Endodermal cell (in vitro differentiated cells): ENCODE results near the gene ARHGEF3. TPM values are rescaled to one million over a fixed set of nuclear protein-coding genes. Genes with fewer than 3 reads are reported as not detected.

Experiments
- DNase-seq: peaks from one replicate; pipeline ENCODE4 v3.0.0-alpha.2; 2017
- H3K27ac ChIP-seq: 2 replicates; pipeline ENCODE4 v1.5.1; 2013; ENCODE audit warnings: mild to moderate bottlenecking, low read depth, low read length, moderate library complexity
- H3K27me3 ChIP-seq: 2 replicates; pipeline ENCODE4 v1.6.1; 2013; ENCODE audit warnings: mild to moderate bottlenecking, low read length, moderate library complexity; ENCODE audit not compliant: insufficient read depth, control insufficient read depth, poor library complexity, severe bottlenecking
- H3K36me3 ChIP-seq: 2 replicates; pipeline ENCODE4 v1.7.0; 2013; ENCODE audit warnings: mild to moderate bottlenecking, low read length, moderate library complexity; ENCODE audit not compliant: control insufficient read depth, insufficient read depth
- H3K4me1 ChIP-seq: one replicate; pipeline ENCODE4 v1.7.0; 2013; ENCODE audit warnings: low read length; ENCODE audit not compliant: control insufficient read depth, insufficient read depth
- H3K4me3 ChIP-seq: 2 replicates; pipeline ENCODE4 v1.5.1; 2013; ENCODE audit warnings: mild to moderate bottlenecking, low read length, moderate library complexity
- H3K9ac ChIP-seq: 2 replicates; pipeline ENCODE4 v1.6.1; 2013; ENCODE audit warnings: mild to moderate bottlenecking, low read length, moderate library complexity; ENCODE audit not compliant: poor library complexity, severe bottlenecking; ENCODE audit errors: extremely low read depth
- H3K9me3 ChIP-seq: 2 replicates; pipeline ENCODE4 v1.6.1; 2013; ENCODE audit warnings: mild to moderate bottlenecking, low read length, moderate library complexity; ENCODE audit not compliant: control insufficient read depth
- H3K27ac Mint-ChIP-seq: 2 replicates; pipeline ENCODE4 v1.8.0; 2020; ENCODE audit warnings: mixed read lengths
- H3K27me3 Mint-ChIP-seq: 2 replicates; pipeline ENCODE4 v1.8.0; 2021; ENCODE audit warnings: mild to moderate bottlenecking, mixed read lengths; ENCODE audit not compliant: insufficient read depth
- H3K36me3 Mint-ChIP-seq: 2 replicates; pipeline ENCODE4 v1.8.0; 2020; ENCODE audit warnings: low read depth, mixed read lengths
- H3K4me1 Mint-ChIP-seq: 2 replicates; pipeline ENCODE4 v1.8.0; 2020; ENCODE audit warnings: mixed read lengths
- H3K4me3 Mint-ChIP-seq: 2 replicates; pipeline ENCODE4 v1.8.0; 2020; ENCODE audit warnings: mild to moderate bottlenecking, moderate library complexity, mixed read lengths
- H3K9me3 Mint-ChIP-seq: 2 replicates; pipeline ENCODE4 v1.8.0; 2020; ENCODE audit warnings: mild to moderate bottlenecking, mixed read lengths
- WGBS, 2 experiments: methylation state at CpG; one replicate each; pipeline versions ENCODE4 v1.1.5 to v1.1.7; 2013; ENCODE audit warnings: missing lambda C conversion rate in 2 of 2, mixed read lengths in 1 of 2; ENCODE audit not compliant: insufficient coverage in 1 of 2, insufficient read length in 1 of 2; 5-methylcytosine and 5-hydroxymethylcytosine counted together
- total RNA-seq, 2 donors: library from RNA; stranded (reverse); fragmentation: NEBNext Ultra II Directional in 1 of 2; extraction: Animal tissue kit (Norgen Biotek cat#: 25700) in 1 of 2; gene quantifications; 2 replicates in 1 of 2; 3 replicates in 1 of 2; pipeline ENCODE4 v1.2.1, GENCODE V29; 2021
- TF ChIP-seq, protein P1 (sequence below): fragments of 200-600 bp; sonication (generic); conservative IDR thresholded peaks from 2 replicates; pipeline ENCODE4 v1.5.0; 2021; ENCODE audit warnings: antibody characterized with exemption, mild to moderate bottlenecking

The ARHGEF3 gene
- total RNA-seq, 2 donors from 2014 or later = 12.7 to 14.1 TPM

GRCh38 chr3:56792193-56792592 is 9.6 kb downstream of the ARHGEF3 start:
- peak; percentile 6 for DNase-seq
- peaks cover 10% of the 10 kb centered on the region for H3K36me3 Mint-ChIP-seq
- H3K27ac Mint-ChIP-seq = no peak overlapping the region
- H3K9me3 Mint-ChIP-seq = no peaks in the 10 kb centered on the region
- TF ChIP-seq, protein P1, sequence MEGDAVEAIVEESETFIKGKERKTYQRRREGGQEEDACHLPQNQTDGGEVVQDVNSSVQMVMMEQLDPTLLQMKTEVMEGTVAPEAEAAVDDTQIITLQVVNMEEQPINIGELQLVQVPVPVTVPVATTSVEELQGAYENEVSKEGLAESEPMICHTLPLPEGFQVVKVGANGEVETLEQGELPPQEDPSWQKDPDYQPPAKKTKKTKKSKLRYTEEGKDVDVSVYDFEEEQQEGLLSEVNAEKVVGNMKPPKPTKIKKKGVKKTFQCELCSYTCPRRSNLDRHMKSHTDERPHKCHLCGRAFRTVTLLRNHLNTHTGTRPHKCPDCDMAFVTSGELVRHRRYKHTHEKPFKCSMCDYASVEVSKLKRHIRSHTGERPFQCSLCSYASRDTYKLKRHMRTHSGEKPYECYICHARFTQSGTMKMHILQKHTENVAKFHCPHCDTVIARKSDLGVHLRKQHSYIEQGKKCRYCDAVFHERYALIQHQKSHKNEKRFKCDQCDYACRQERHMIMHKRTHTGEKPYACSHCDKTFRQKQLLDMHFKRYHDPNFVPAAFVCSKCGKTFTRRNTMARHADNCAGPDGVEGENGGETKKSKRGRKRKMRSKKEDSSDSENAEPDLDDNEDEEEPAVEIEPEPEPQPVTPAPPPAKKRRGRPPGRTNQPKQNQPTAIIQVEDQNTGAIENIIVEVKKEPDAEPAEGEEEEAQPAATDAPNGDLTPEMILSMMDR = no peak
- Histone ChIP-seq H3K4me3 (no peak overlapping the region), H3K9me3 (no peaks in the 10 kb centered on the region), H3K27me3 (no peaks in the 10 kb centered on the region), H3K4me1 (peaks cover 9% of the 10 kb centered on the region), H3K9ac (no peak overlapping the region), H3K27ac (no peak overlapping the region), H3K36me3 (no peaks in the 10 kb centered on the region)
- WGBS, 2 experiments = 100% methylated on average over 1 of the region's 1 CpG; no CpG with 5 or more reads in 1 of the 2 experiments
- H3K4me1 Mint-ChIP-seq = peaks cover 11% of the 10 kb centered on the region
- H3K27me3 Mint-ChIP-seq = no peaks in the 10 kb centered on the region
- no peak overlapping the region for H3K4me3 Mint-ChIP-seq

DNA sequence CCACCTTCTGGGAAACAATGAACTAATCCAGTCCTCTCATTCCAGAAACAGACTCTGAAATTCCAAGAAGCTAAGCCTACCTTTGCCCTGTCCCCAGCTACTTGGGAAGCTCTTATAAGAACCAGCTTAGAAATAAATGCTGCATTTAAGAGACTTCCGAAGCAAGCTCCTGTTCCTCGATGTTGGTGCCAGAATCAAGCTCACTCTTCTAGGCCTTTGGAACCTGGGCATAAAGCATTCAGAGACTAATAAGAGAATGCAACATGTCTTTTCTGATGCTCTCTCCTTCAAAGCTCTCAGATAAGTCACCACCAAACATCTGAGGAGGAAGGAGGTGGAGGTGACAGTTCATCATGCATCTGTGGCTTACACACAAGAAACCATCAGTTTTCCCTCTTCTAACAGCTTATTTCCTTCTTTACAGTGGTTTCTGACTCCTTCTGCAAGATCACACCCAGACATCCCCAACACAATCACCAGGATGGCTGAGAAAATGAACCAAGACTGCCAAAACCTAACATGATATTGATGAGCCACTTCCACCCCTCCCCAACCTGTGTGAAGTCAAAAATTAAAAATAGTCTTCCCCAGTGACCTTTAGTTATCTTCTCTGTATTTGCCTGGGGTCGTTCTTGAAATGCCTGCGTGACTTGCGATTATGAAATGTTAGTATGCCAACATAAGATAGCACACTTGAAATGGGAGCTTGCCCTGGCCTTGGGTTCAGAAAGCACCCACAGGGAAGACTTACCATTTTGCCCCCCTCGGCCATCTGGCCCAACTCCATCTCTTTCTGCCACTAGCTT is 11.5 kb downstream of the ARHGEF3 start:
- Mint-ChIP-seq H3K9me3 (no peaks in the 10 kb centered on the region), H3K27me3 (no peaks in the 10 kb centered on the region), H3K27ac (no peak overlapping the region), H3K4me1 (peaks cover 19% of the 10 kb centered on the region), H3K36me3 (peaks cover 8% of the 10 kb centered on the region), H3K4me3 (no peak overlapping the region)
- H3K36me3 ChIP-seq = no peaks in the 10 kb centered on the region
- no peak overlapping the region for H3K27ac ChIP-seq
- peaks cover 16% of the 10 kb centered on the region for H3K4me1 ChIP-seq
- no peaks in the 10 kb centered on the region for H3K9me3 ChIP-seq
- 91 to 95% methylated on average over 6 of the region's 6 CpGs for WGBS, 2 experiments
- H3K4me3 ChIP-seq = no peak overlapping the region
- TF ChIP-seq, protein P1 = no peak
- no peak overlapping the region for H3K9ac ChIP-seq
- DNase-seq = peak; percentile 24
- no peaks in the 10 kb centered on the region for H3K27me3 ChIP-seq

DNA sequence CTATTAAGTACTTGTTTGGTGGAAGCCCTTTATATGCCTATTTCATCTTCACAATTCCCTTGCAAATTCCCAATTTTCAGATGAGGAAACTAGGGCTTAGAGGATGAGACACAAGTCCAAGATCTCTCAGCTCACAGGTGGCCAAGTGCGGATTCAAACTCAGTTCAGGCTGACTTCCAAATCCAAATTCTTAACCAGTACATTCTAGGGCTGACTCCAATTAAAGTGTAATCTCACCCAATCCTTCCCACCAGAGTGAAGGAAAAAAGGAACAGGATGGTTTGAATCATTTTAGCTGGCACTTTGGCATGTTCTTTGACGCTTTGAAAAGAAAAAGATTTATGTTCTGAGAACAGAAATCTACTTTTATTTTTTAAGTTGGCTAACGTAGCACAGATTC is 12.7 kb downstream of the ARHGEF3 start:
- Histone ChIP-seq H3K4me1 (peaks cover 24% of the 10 kb centered on the region), H3K9ac (no peak overlapping the region), H3K4me3 (no peak overlapping the region), H3K27ac (no peak overlapping the region), H3K36me3 (no peaks in the 10 kb centered on the region), H3K27me3 (no peaks in the 10 kb centered on the region), H3K9me3 (no peaks in the 10 kb centered on the region)
- no peak overlapping the region for H3K27ac Mint-ChIP-seq
- no peaks in the 10 kb centered on the region for H3K27me3 Mint-ChIP-seq
- H3K36me3 Mint-ChIP-seq = peaks cover 7% of the 10 kb centered on the region
- H3K4me1 Mint-ChIP-seq = peaks cover 27% of the 10 kb centered on the region
- H3K9me3 Mint-ChIP-seq = no peaks in the 10 kb centered on the region
- H3K4me3 Mint-ChIP-seq = no peak overlapping the region
- TF ChIP-seq, protein P1 = no peak
- WGBS, 2 experiments = 33 to 75% methylated on average over 1 to 3 of the region's 3 CpGs
- no peak for DNase-seq
